NB4 (cell line): ENCODE data around the gene GOPC.

Experiments
- DNase-seq: peaks from one replicate; pipeline ENCODE4 v3.0.0; 2010; ENCODE audit warnings: low read depth
- H3K4me3 ChIP-seq: one replicate; pipeline ENCODE4 v1.5.1; 2011; ENCODE audit warnings: mild to moderate bottlenecking, low read depth, low read length, moderate library complexity
- MYC ChIP-seq: IDR thresholded peaks from 2 replicates; pipeline ENCODE4 v1.6.1; 2011; ENCODE audit warnings: low read depth, low read length
- POLR2A ChIP-seq: IDR thresholded peaks from 2 replicates; pipeline ENCODE4 v1.6.1; 2011; ENCODE audit warnings: mild to moderate bottlenecking; ENCODE audit not compliant: insufficient read length; ENCODE audit errors: extremely low read depth
- TF ChIP-seq, protein P1 (sequence below): IDR thresholded peaks from 2 replicates; pipeline ENCODE4 v1.6.1; 2011; ENCODE audit warnings: low read depth, low read length
- TF ChIP-seq, protein P2 (sequence below): IDR thresholded peaks from one replicate; pipeline ENCODE4 v1.5.1; 2012; ENCODE audit warnings: low read depth, low read length

GOPC gene

DNA sequence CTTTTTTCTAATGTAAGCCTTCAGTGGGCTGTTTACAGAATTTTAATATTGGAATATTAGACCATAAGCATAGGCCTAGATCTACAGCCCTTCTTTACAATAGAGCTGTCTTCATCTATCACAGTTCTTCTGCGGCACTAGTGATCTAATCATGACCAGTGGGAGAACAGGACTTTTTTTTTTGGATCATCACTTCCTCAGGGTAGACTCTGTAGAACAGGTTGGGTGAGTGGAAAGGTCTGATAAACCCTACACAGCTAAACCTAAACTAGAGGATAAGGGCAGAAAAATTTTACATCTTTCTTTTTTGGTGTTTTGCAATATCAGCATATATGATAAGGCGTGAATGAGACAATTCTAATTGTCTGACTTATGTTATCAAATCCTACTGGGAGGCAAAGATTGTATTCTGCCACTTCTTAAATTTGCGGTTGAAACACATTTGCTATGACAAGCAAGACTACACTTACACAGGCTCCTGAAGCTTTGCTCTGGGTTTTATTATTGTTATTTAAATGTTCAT, 52.2 kb downstream of the GOPC start:
- no peak overlapping the region for H3K4me3 ChIP-seq
- no peak for DNase-seq
- TF ChIP-seq, protein P1, sequence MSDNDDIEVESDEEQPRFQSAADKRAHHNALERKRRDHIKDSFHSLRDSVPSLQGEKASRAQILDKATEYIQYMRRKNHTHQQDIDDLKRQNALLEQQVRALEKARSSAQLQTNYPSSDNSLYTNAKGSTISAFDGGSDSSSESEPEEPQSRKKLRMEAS: no peak
- TF ChIP-seq, protein P2, sequence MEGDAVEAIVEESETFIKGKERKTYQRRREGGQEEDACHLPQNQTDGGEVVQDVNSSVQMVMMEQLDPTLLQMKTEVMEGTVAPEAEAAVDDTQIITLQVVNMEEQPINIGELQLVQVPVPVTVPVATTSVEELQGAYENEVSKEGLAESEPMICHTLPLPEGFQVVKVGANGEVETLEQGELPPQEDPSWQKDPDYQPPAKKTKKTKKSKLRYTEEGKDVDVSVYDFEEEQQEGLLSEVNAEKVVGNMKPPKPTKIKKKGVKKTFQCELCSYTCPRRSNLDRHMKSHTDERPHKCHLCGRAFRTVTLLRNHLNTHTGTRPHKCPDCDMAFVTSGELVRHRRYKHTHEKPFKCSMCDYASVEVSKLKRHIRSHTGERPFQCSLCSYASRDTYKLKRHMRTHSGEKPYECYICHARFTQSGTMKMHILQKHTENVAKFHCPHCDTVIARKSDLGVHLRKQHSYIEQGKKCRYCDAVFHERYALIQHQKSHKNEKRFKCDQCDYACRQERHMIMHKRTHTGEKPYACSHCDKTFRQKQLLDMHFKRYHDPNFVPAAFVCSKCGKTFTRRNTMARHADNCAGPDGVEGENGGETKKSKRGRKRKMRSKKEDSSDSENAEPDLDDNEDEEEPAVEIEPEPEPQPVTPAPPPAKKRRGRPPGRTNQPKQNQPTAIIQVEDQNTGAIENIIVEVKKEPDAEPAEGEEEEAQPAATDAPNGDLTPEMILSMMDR: no peak
- TF ChIP-seq MYC (no peak), POLR2A (no peak)

DNA sequence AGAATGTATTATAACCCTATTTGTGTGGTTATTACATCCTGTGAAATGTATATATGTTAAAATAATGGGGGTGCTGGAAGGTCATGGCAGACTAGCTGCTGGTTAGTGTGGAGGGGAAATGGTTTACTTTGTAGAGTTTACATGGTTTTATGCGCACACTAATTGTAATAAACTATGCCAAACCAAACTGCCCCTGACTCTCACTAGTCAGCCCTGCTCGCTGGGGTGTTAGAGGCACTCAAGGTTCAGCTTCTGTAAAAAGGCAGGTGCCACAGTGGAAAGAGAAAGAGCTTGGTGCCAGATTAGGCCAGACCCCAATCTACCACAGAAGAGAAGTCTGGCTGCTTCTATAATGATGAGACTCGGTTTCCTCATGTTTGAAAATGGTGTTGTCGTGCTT, 52.7 kb downstream of the GOPC start:
- H3K4me3 ChIP-seq: no peak overlapping the region
- TF ChIP-seq MYC (no peak), POLR2A (no peak)
- TF ChIP-seq, protein P1: no peak
- TF ChIP-seq, protein P2: no peak
- DNase-seq: peak; percentile 31

DNA sequence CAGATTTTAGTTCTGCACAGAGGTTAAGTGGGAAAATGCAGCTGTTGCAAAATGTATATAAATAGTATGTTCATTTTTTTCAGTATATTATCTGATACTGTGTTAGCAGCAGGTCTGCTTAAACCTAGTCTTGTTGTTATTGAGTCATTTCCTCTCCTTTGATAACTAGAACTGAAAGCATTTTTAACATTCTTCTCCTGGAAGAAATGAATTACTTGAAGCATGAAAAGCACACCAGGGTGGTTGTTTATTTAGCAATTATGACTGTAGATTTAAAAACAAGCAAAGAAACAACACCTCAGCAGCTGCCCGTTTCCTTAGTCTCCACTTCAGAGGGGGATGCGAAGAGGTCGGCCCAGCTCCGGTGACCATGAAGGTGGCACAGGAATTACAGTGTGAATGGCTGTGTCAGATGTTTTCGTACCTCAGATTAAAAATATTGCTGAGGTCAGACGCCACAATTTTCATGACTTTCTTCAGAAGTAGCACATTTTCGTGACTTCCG, 53.5 kb downstream of the GOPC start:
- no peak for TF ChIP-seq MYC
- TF ChIP-seq, protein P1: no peak
- no peak for TF ChIP-seq POLR2A
- TF ChIP-seq, protein P2: no peak
- no peak for DNase-seq
- H3K4me3 ChIP-seq: no peak overlapping the region

DNA sequence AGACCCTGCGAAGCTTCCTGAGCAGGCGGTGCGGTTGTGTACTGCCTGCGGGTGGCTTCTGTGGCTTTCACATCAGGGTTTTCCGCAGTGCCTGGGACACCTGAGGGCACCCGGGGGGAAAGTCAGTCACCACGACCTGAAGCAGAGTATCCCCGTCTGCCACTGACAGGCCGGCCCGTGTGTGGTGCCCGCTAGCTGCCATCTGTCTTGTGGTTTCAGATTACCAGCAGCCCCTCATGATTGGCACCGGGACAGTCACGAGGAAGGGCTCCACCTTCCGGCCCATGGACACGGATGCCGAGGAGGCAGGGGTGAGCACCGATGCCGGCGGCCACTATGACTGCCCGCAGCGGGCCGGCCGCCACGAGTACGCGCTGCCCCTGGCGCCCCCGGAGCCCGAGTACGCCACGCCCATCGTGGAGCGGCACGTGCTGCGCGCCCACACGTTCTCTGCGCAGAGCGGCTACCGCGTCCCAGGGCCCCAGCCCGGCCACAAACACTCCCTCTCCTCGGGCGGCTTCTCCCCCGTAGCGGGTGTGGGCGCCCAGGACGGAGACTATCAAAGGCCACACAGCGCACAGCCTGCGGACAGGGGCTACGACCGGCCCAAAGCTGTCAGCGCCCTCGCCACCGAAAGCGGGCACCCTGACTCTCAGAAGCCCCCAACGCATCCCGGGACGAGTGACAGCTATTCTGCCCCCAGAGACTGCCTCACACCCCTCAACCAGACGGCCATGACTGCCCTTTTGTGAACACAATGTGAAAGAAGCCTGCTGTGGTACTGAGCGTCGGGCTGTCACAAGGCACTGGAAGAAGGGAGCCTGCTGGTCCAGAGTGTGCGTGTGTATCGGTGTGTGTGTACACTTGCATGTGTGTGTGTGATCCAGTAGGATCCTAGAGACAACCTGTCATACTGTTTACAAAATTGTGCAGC, 54.4 kb downstream of the GOPC start:
- no peak for DNase-seq
- no peak for TF ChIP-seq POLR2A
- H3K4me3 ChIP-seq: no peak overlapping the region

DNA sequence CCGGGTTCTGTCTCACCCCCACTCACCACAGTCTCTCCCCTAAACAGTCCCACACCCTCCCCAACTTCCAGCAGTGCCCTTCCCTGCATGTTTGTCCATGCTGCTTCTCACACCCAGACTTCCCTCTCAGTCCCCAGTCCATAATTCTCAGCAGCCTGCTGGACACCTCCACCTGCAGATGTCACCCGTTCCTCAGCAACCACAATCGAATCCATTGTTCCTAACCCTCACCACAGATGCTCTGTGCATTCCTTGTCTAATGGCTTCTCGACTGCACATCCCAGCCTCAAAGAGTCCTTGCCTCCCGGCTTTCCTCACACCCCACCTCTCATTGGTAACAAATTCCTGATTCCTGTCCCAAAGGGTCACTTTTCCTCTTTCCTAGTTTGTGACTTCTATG, 55.6 kb downstream of the GOPC start:
- TF ChIP-seq MYC (no peak), POLR2A (no peak)
- TF ChIP-seq, protein P2: no peak
- DNase-seq: no peak

DNA sequence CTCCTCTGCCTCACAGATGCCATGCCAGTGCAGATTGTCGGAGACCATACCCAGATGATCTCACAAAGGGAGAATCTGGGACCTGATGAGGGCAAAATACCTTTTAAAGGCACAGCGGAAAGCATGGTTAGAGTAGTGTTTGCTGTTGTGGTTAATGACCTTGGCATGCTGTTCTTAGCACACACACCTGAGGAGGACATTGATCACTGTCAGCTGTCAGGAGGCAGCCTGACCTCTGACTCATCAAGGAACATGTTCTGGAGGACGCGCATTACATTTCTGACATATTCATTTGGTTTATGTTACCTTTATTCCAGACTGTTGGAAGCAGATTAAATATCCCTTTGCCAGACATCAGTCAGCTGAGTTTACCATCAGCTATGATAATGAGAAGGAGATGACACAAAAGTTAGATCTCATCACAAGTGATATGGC, 57.1 kb downstream of the GOPC start:
- no peak for DNase-seq
- TF ChIP-seq POLR2A: no peak
- no peak overlapping the region for H3K4me3 ChIP-seq

More for the DNA sequence above, 55.6 kb downstream of the GOPC start:
- no peak overlapping the region for H3K4me3 ChIP-seq

DNA sequence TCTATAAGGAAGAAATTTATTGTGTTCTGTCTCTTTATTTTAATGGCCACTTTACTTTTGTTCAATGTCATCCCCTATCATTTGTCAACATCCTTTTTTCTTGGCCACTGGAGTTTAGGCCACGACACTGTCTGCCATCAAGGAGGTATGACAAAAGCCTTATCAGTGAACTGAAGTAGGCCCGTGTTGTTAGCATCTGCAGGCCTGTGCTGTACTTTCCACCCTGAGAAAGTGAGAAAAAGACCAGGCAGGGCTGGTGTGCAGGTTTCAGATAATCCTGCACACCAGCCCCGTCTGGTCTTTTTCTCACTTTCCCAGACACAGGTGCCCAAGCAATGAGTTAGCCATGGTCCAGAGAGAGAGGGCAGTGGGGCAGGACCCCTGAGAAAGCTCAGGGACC, 57.6 kb downstream of the GOPC start:
- DNase-seq: no peak
- TF ChIP-seq MYC (no peak), POLR2A (no peak)
- TF ChIP-seq, protein P1: no peak
- TF ChIP-seq, protein P2: no peak

More for the DNA sequence above, 57.6 kb downstream of the GOPC start:
- H3K4me3 ChIP-seq: no peak overlapping the region
